NCI-H524 (cell line): ENCODE data around the gene TSPAN9.

Experiments used
- DNase-seq, 2 experiments: peaks; one replicate each; lab custom pipeline; 2025; lab: John Stamatoyannopoulos, UW

The TSPAN9 gene

GRCh38 chr12:3225154-3225795, 148.1 kb downstream of the TSPAN9 start:
- DNase-seq, result peak; percentile 78 to 89

- no peak for DNase-seq
Observed at GRCh38 chr12:3225796-3226180, 148.6 kb downstream of the TSPAN9 start.

- DNase-seq, result no peak
Observed at GRCh38 chr12:3226264-3226663, 149.1 kb downstream of the TSPAN9 start.

- no peak for DNase-seq
Observed at GRCh38 chr12:3227076-3227975, 150.1 kb downstream of the TSPAN9 start.

GRCh38 chr12:3228552-3228951, 151.4 kb downstream of the TSPAN9 start:
- DNase-seq, result no peak

- DNase-seq, result no peak
Observed at GRCh38 chr12:3229577-3229976, 152.4 kb downstream of the TSPAN9 start.

GRCh38 chr12:3230758-3231375, 153.7 kb downstream of the TSPAN9 start:
- no peak for DNase-seq

GRCh38 chr12:3231399-3231876, 154.3 kb downstream of the TSPAN9 start:
- peak; percentile 80 to 87 for DNase-seq

- DNase-seq, result no peak
Observed at GRCh38 chr12:3233797-3234196, 156.6 kb downstream of the TSPAN9 start.

GRCh38 chr12:3236345-3237187, 159.4 kb downstream of the TSPAN9 start:
- peak; percentile 31 to 69 for DNase-seq

GRCh38 chr12:3238196-3238595, 161.0 kb downstream of the TSPAN9 start:
- DNase-seq, result no peak

- DNase-seq, result no peak
Observed at GRCh38 chr12:3241621-3242020, 164.4 kb downstream of the TSPAN9 start.

- peak; percentile 49 to 74 for DNase-seq
Observed at GRCh38 chr12:3242199-3242863, 165.2 kb downstream of the TSPAN9 start.

GRCh38 chr12:3243376-3244084, 166.4 kb downstream of the TSPAN9 start:
- DNase-seq, result peak; percentile 12 to 59

GRCh38 chr12:3244219-3244750, 167.1 kb downstream of the TSPAN9 start:
- DNase-seq, result peak; percentile 92 to 96

- DNase-seq, result peak; percentile 52 to 68
Observed at GRCh38 chr12:3246253-3246652, 169.1 kb downstream of the TSPAN9 start.

- peak; percentile 69 to 85 for DNase-seq
Observed at GRCh38 chr12:3247077-3247476, 169.9 kb downstream of the TSPAN9 start.

- peak; percentile 95 to 98 for DNase-seq
Observed at GRCh38 chr12:3247629-3248161, 170.5 kb downstream of the TSPAN9 start.

- DNase-seq, result no peak
Observed at GRCh38 chr12:3249081-3249800, 172.1 kb downstream of the TSPAN9 start.
